Inferior parietal cortex (tissue), 1 donor: Measurements from ENCODE around the gene R3HCC1L.

Experiments
- DNase-seq: peaks from one replicate; pipeline ENCODE4 v3.0.0-alpha.2; 2016; ENCODE audit errors: extremely low spot score

R3HCC1L gene

DNA sequence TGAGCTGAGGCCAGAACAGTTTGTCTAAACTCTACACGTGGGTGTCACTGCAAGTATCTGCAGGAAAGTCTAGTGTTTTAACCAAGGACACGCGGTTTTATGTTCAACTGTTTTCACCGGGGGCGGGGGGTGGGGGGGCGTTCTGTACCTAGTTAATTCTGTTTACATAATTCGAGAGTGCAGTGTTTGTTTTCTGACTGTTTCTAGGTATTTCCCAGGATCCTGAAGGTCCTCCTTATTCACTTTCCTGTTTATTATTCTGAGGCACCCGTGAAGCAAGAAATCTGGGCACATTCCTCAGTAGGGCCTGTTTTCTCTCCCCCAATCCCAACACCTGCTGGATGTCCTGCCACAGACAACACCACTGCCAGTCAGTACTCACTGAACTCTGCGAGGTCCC lies 125.9 kb downstream of the R3HCC1L start:
- DNase-seq: no peak

DNA sequence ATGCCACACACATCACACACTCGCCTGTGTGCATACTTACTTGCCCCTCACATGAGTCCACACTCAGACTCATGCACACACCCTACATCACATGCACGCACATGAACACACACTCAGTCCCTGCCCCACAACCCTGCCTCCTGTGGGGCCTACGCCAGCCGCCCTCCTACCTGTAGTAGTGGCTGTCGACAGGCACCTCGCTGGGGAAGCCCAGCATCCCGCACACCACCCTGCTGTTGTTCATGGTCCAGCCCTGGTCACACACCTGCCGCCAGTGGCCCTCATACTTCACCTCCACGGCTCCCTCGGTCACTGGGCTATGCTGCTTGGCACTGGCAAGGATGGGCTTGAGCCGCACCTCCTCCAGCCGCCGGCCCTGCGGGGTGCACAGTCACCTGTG lies 126.3 kb downstream of the R3HCC1L start:
- no peak for DNase-seq

DNA sequence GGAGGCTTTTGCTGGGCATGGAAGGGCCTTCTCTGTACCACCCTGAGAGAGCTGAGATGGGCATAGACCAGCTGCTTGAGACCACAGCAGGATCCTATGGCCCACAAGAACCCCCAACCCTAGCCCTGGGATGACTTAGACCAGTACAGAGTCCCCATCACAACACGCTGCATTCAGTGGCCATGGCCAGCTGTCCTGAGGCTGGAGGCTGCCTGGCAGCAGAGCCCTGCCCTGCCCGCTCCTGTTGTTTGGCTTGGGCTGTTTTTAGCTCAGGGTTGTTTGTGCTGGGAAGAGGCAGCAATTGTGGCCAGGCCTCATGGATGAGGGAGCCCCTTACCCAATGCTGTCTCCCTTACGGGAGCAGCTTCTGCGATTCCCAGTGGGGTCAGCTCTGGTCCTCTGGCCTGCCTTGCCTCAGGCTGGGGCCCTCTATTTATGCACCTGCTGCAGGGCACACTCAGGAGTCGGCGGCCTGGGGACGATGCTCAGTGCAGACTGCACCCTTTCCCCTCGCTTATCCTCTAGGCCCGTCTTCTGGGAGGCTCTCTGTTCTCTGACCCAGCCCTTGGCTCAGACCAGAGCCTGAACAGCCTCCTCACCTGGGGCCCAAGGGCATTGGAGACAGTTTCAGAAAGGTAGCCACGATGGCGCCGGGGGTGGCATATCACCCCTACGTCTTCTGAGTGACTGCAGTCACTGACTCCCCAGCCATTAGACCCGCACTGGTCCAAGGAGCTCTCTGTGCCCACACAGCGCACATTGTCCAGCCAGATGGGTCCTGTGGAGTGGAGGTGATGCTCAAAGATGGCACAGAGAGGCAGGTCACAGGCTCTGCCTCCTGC lies 127.2 kb downstream of the R3HCC1L start:
- no peak for DNase-seq

DNA sequence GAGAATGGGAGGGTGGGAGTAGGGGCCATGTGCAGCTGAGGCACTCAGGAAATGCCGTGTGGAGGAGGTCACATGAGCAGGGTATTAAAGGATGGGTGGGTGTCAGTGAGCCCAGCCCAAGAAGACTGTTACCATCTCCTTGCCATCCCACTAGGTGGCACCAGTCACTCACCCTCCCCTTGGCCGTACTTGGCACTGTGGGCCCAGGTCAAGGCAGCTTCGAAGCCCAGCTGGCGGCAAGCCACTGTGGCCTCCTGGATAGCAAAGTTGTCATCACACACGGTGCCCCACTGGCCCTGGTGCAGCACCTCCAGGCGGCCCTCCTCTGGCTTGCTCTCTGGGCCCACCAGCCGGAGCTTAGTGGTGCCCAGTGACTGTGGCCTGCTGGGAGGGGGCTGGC lies 128.1 kb downstream of the R3HCC1L start:
- no peak for DNase-seq

DNA sequence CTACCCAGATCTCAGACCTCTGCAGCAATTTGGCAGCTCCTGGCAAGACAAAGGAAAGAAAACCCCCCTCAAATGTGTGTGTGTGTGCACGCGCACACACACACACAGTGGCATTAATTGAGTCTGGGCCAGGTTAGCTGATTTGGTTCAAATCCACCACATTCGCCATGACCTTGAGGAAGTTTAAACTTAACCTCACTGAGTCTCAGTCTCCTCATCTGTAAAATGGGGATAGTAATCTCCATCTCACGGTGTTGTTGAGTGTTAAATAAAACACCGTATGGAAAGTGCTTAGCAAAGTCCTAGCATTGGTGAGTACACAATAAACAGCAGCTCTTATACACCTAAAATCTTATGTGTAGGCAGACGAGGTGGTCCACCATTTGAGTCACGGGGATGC lies 128.6 kb downstream of the R3HCC1L start:
- no peak for DNase-seq

DNA sequence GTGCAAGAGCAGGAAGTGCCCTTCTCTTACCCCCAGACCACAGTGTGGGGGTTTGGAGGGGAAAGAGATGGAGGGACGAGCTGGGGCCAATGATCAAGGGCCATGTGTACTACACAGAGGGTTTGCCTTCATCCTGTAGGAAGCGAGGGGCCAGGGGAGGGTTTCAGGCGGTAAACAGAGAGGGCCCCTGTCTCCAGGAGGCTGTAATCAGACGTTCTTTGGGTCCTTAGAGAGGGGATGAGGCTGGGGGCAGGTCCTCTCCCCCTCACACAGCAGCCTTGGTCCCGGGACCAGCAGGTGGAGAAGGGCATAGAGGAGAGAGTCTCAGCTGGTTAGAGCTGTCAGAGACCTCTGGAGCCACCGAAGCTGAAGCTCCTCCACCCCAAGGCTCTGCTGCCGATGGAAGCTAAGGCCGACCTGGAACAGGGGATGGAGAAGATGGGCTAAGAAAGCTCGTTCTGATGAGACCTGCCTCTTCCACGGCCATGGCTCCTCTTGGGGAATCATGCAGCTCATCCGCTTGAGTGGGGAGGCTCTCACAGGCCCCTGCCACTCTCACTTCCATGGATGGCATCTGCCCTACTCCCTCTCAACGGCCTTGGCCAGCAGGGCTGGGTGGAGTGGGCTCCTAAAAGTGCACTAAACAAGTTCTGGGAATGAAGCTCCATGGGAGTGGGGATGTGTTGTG lies 130.1 kb downstream of the R3HCC1L start:
- DNase-seq: no peak

DNA sequence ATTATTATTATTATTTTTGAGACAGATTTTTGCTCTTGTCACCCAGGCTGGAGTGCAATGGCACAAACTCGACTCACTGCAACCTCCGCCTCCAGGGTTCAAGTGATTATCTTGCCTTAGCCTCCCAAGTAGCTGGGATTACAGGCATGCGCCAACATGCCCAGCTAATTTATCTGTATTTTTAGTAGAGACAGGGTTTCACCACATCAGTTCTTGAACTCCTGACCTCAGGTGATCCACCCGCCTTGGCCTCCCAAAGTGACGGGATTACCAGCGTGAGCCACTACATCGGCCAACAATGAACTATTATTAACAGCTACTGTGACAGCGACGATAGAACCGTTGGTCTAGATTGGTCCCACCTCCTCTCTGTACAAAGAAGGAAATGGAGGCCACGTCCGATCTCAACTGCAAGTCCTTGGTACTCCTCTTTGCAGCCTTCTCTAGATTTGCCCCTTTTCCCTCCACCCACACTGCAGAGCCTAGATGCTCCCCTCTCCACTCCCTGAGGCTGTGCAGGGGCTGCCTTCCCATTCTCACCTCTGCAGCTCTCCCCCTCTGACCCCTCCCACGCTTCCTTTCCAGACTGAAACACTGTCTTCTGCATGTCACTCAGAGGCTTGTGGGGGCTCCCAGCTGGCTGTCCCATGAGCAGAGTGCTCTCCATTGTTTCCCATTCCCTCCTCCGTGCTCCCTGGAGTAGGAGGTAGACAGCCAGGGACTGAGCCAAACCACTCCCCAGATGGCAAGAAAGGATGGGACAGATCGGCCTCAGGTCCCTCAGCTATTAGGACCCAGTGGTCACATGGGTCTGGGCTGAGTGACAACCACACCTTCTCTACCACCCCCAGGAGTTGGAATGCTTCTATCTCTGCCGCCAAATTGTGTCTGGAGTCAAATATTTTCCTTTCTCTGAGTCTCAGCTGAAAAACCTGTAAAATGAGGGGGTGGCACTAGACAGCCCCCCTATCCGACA lies 131.2 kb downstream of the R3HCC1L start:
- DNase-seq: no peak

DNA sequence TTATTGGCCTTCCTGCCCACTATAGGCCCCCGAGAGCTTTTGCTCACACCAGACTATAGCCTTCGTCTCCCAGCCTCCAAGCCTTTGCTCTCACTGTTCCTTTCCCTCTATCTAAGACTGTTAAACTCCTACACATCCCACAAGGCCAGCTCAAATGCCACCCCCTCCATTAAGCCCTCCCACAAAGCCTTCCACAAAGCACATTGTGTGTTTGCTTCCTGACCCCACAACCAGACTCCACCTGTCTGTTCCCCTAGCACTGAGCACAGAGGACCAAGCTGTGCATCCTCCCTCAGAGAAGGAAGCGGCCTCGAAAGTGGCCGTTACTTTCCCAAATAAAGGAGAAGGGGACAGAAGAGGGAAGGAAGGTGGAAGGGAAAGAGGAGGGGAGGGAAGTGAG lies 132.2 kb downstream of the R3HCC1L start:
- DNase-seq: no peak

DNA sequence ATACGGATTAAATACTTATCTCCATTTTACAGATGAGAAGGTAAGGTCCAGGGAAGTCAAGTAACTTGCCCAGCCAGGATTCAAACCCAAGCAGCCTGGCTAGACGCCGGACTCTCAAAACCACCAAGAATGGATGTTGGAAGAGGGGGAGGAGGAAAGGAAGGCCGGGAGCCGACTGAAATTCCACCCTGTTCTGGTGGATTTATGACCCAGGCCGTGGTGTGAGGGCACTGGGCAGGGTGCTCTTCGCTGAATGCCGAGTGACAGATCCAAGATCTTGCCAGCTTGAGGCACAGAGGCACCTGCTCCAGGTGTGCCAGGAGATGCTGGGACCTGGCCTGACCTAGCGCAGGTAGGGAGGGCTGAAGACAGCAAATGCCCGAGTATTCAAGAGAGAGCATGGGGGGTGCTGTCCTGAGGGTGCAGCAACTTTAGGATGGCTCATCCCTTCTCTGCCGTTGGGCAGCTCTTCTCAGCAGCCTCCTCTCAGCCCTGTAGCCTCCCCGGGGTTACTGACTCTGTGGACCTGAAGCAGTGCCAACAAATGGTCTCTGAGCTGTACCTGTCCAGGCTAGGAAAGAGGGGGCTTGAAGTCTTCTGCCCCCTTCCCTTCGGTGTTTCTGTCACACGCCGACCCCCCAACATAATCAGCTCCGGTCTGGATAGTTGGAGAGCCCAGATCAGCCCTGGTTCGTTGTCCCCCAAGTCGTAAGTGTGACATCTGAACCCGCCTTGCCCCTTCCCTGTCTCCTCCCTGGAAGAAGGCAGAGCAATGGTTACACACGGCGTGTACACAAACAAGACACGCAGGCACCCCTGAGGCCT lies 132.8 kb downstream of the R3HCC1L start:
- DNase-seq: no peak

DNA sequence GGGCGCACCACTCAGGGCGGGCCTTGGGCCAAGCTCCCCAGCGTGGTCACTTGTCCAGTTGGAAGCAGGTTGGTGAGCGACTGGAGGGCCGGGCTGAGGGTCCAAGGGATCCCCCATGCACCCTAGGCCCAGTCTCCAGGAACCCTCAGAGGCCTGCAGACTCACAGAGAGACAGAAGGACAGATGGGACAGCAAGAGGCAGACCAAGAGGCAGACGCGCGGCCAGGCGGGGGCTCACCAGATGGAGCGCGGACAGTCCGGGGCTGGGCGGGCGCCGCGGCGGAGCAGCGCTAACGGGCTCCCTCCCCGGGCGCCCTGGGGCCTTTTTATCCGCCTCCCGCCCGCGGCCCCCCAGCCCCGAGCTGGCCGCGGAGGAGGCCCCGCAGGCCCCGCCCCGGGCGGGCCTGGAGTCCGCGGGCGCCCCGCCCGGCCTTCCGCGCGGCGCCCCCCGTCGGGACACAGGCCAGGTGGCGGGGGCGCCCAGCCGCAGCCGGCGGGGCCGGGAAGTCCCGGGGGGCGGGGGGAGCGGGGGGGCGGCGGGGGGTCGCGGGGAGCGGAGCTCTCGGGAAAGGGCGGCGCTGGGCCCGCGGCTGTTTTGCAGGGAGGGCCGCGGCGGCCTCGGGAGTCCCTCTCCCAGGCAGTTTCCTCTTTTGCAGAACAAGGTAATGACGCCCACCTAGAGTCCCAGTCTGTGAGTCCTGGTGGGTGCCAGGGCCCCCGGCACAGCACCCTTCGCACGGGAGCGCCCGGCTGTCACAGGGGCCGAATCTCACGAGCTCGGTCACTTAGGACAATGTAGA lies 133.6 kb downstream of the R3HCC1L start, which contains the start of gene LOXL4:
Gene LOXL4, minus strand, starts transcription at position 301 of the 800 bp plus-strand sequence. CDS start 5,175 bp downstream, outside the sequence.
- DNase-seq: no peak

DNA sequence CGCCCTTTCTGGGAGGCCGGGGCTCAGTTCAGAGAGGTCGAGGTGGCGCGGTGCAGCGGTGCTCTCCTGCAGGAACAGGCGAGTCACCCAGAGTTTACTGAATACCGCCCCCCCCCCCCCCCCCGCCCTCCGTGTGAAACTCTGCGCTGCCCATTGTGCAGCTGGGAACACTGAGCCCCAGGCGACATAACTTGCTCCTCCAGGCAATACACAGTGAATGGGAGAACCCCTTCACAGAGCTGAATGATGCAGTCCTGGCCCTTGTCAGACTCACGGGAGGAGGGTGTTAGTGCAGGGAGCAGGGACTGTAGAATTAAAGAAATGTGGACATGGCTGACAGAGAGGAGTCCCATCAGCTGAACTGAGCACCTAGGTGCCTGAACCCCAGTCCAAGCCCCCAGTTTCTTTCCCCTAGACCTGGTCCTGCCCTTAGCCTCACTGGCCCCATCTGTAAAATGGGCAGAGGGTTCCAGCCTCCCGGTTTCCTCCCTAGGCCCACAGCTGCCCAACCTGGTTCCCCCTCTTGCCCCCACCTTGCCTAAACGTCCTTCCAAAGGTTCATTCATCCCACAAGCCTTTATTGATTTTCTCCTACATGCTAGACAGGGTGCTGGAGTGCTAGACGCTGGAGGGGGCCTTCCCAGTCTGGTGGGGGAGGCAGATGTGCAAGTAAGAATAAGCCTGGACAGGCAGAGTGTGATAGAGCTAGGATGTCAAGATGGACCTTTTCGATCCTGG lies 134.4 kb downstream of the R3HCC1L start:
- no peak for DNase-seq

DNA sequence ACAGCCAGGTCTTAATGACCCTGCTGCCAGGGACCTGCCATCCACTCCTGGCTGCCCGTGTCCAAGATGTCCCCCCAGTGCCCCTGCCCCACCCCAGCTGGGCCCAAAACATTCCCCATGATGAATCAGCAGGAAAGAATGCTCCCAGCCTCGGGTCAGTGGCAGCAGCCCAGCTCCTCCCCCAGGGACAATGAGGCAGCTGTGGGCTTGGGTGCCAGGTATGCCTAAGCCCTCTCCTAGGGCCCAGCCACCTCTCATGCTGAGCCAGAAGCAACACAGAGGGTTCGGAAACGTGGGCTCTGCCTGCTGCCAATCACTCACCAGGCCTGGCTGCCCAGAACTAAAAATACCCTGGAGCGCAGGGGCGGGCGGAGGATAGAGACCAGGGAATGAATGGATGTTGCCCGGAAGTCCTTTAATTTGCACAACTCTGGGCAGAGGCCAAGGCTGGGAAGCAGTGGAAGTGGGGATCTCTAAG lies 135.0 kb downstream of the R3HCC1L start:
- DNase-seq: no peak

DNA sequence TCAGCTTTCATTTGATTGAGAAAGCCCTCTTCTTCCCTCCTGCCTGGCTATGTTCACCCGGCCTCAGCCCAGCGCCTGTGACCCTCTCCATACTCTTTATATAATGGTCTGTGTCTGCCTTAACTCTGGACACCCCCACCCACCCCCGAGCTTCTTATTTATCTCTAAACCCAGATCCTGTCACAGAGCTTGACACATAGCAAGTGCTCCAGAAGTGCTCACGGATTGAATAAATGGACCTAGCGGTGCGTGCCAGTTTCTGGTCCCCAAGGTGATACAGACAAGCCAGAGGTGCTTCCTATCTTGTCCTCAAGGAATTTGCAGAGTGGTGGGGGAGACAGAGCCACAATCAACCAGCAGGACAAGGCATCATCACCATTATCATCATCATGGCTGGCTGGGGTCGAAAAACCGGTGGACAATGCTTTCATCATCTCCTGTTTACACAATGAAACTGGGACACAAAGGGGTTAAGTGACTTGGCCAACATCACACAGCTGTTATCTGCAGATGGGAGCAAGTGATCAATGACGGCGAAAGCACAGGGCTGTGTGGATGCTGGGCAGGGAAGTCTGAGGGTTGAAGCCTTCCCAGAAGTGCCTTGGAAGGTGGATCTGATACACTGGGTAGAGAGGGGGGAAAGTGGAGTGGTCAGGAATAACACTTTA lies 135.8 kb downstream of the R3HCC1L start:
- DNase-seq: no peak

DNA sequence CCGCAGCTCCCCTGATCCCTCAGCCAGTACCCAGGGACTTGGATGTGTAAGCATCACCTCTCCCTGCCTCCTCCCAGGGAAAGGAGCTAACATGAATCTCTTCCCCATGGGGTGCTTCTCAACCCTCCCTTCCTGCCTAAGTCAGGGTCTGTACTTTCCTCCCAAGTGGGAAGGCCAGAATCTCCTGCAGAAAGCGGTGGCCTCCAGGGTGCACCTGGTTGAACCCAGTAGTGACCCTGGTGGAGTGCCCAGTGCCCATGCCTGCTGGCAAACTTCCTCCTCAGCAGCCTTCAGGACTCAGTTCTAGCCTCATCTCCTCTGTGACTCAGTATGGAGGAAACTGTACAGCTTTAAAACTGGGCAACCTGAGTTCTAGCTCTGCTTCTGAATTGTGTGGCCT lies 136.3 kb downstream of the R3HCC1L start:
- no peak for DNase-seq

DNA sequence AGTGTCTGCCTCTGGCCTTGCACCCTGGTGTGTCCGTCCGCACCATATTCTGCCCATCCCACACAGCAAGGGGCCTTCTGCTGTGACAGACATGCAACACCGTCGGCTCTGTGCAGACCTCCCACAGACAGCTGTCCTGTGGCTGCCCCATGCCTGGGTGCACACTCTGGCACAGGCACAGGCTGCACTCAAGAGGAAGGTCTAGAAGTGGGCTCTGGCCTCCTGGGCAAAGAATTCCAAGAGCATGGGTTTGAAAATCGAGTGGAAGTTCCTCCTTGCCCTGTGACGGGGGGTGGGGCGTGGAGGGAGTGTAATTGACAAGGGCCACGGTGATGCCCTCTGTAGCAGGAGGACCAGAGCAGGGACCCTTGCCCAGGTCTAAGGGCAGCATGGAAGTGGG lies 137.8 kb downstream of the R3HCC1L start:
- DNase-seq: no peak

DNA sequence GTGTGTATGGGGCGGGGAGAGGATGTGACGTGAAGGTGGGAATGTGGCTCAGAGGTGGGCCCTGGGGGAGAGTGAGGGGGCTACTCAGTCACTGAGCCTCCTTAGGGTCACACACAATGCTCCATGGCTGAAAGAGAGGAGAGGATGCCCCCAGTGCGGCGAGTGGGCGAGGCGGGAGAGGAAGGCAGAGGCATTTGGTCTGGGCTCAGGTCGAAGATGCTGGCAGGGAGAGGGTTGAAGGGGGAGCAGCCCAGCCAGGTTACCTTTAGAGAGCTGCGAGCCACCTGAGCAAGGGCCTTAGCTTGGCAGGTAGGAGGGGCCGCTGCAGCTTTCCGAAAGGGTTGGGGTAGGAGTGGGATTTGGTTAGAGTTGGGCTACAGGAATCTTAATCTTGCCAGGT lies 138.2 kb downstream of the R3HCC1L start:
- DNase-seq: no peak

DNA sequence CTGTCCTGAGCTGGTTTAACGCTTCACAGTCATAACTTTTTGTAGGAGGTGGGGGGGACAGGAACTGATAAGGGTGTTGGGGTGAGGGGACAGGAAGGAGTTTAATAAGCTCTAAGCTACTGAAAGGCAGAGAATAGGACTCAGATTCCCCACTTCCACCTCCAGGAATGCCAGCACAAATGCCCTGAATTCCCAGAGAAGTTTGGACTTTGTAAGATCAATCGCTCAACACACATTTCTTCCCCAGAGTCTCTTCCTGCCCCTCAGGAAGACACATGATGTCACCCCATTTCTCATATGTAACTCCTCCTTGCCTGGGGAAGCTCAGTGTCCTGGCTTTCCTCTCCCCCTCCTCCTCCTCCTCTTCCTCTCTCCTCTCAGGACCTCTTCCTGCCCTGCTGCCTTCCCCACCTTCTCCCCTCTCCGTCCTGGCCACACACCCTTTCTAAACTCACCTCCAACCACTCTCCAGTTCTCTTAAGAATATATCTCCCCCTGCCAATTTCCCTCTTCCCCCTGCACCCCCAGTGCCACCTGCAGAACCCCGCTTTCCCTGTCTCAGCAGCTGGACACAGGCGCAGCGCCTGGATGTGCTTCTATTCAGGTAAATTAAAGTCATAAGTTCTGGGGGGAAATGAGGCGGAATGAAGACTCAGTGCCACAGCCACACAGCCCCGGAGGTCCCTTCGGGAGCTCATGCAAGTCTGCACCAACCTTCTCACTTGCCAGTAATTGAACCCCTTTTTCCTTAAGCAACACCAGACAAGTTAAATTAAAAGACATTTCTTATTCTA lies 138.8 kb downstream of the R3HCC1L start:
- DNase-seq: no peak

DNA sequence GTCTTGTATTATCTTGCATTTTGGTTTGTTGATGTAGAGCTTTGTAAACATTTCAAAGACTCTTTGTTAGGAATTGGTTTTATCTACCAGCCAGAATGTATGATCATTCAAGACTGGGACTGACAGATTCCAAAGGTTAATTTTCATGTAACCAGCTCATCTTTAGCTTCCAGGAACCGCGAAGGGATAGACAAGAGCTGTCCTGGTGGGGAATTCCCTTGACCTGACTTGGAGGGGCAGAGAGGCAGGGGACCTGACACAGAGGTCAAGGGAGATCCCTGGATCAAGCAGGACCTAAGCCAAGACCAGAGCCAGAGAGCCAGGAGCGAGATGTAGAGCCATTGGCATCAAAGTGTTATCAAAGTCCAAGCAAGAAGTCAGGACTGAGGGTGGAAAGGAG lies 140.1 kb downstream of the R3HCC1L start:
- no peak for DNase-seq
